Upper lobe of left lung (tissue), 6 donors: ENCODE data around the gene PPP6R1. TPM values are rescaled to one million over a fixed set of nuclear protein-coding genes. Genes with fewer than 3 reads are reported as not detected.

Experiments
- ATAC-seq, 2 donors: fragments of 200-7000 bp; cut with Tn5 transposase; one replicate each; pipeline ENCODE4 v1.9.1; 2022; ENCODE audit warnings: mild to moderate bottlenecking in 2 of 2, moderate library complexity in 2 of 2; ENCODE audit not compliant: low FRiP score in 2 of 2
- DNase-seq, 2 donors: peaks; one replicate each; pipeline ENCODE4 v3.0.0-alpha.2; 2019 to 2020
- H3K27ac ChIP-seq, 4 donors: fragments of 200-600 bp; sonication (generic); one replicate each; pipeline ENCODE4 v1.5.1; 2016 to 2019
- H3K27me3 ChIP-seq, 4 donors: fragments of 200-600 bp; sonication (generic); one replicate each; pipeline ENCODE4 v1.5.1; 2017 to 2019
- H3K36me3 ChIP-seq, 4 donors: fragments of 200-600 bp; sonication (generic); one replicate each; pipeline ENCODE4 v1.5.1; 2016 to 2019
- H3K4me1 ChIP-seq, 4 donors: fragments of 200-600 bp; sonication (generic); one replicate each; pipeline ENCODE4 v1.5.1; 2018 to 2019
- H3K4me3 ChIP-seq, 4 donors: fragments of 200-600 bp; sonication (generic); one replicate each; pipeline ENCODE4 v1.5.1; 2017 to 2019; ENCODE audit warnings: mild to moderate bottlenecking in 2 of 4, moderate library complexity in 1 of 4
- H3K9me3 ChIP-seq, 4 donors: fragments of 200-600 bp; sonication (generic); one replicate each; pipeline ENCODE4 v1.5.1; 2018 to 2019
- CTCF ChIP-seq, 6 experiments: fragments of 450-650 bp in 4 of 6; fragments of 200-600 bp in 2 of 6; sonication (generic) in 2 of 6; IDR thresholded peaks; one replicate each; pipeline ENCODE4 v1.5.1; 2016 to 2019; ENCODE audit warnings: antibody characterized with exemption in 6 of 6
- EP300 ChIP-seq, 4 donors: sonication (generic); formaldehyde crosslinking; IDR thresholded peaks; one replicate each; pipeline ENCODE4 v1.5.1; 2017; ENCODE audit warnings: antibody characterized with exemption in 4 of 4, control low read depth in 2 of 4
- POLR2A ChIP-seq, 4 donors: fragments of 450-650 bp; IDR thresholded peaks; one replicate each; pipeline ENCODE4 v1.5.1; 2016 to 2017; ENCODE audit warnings: antibody characterized with exemption in 4 of 4, mild to moderate bottlenecking in 2 of 4
- POLR2AphosphoS5 ChIP-seq, 2 donors: sonication (generic); formaldehyde crosslinking; IDR thresholded peaks; one replicate each; pipeline ENCODE4 v1.5.1; 2017; ENCODE audit warnings: antibody characterized with exemption in 2 of 2
- WGBS, 2 donors: methylation state at CpG; one replicate each; pipeline ENCODE4 v1.1.5; 2017 to 2018; 5-methylcytosine and 5-hydroxymethylcytosine counted together
- total RNA-seq, 6 donors: library from RNA; depleted of rRNA in 4 of 6; stranded (reverse); fragments of >200 nt in 4 of 6; gene quantifications; one replicate each; pipeline versions ENCODE4 v1.1.0 to v1.2.1, GENCODE V29; 2016 to 2021
- donor health status: DM: no; HTN: no; CAD: no; lungs with moderate emphysema.
- donor health status: DM: no; HTN: yes; CAD: no; lungs with severe emphysema.

The PPP6R1 gene
- total RNA-seq, 6 donors from 2014 or later, result 49.0 to 104 (median 76.7) TPM

GRCh38 chr19:55244004-55244680 lies 14.7 kb downstream of the PPP6R1 start:
- 92% methylated on average over 11 to 12 of the region's 12 CpGs for WGBS, 2 donors
- Histone ChIP-seq H3K4me3 (no peak overlapping the region), H3K36me3 (peaks cover 38 to 81% (median 79%) of the 10 kb centered on the region in 4 donors), H3K27ac (no peak overlapping the region), H3K4me1 (peaks cover 0 to 24% (median 12%) of the 10 kb centered on the region in 4 donors), H3K9me3 (no peaks in the 10 kb centered on the region), H3K27me3 (no peaks in the 10 kb centered on the region)
- ATAC-seq, result no peak
- DNase-seq, result peak in 1 of 2 donors; percentile 39
- TF ChIP-seq POLR2AphosphoS5 (IDR thresholded peaks at IDR 0.05) (no peak), CTCF (IDR thresholded peaks at IDR 0.05) (no peak), POLR2A (IDR thresholded peaks at IDR 0.05) (no peak), EP300 (IDR thresholded peaks at IDR 0.05) (no peak)

GRCh38 chr19:55242517-55242916 lies 16.3 kb downstream of the PPP6R1 start:
- H3K27me3 ChIP-seq, result no peaks in the 10 kb centered on the region
- no peaks in the 10 kb centered on the region for H3K9me3 ChIP-seq
- no peak overlapping the region for H3K27ac ChIP-seq
- peaks cover 0 to 8% (median 3%) of the 10 kb centered on the region in 4 donors for H3K4me1 ChIP-seq
- H3K36me3 ChIP-seq, result peaks cover 42 to 97% (median 96%) of the 10 kb centered on the region in 4 donors
- ATAC-seq (no peak), DNase-seq (no peak)
- no peak overlapping the region for H3K4me3 ChIP-seq
- no peak for TF ChIP-seq POLR2AphosphoS5 (IDR thresholded peaks at IDR 0.05)
- no peak for TF ChIP-seq POLR2A (IDR thresholded peaks at IDR 0.05)
- TF ChIP-seq EP300 (IDR thresholded peaks at IDR 0.05), result no peak
- no peak for TF ChIP-seq CTCF (IDR thresholded peaks at IDR 0.05)
- WGBS, 2 donors, result 90 to 93% methylated on average over 7 of the region's 7 CpGs

DNA sequence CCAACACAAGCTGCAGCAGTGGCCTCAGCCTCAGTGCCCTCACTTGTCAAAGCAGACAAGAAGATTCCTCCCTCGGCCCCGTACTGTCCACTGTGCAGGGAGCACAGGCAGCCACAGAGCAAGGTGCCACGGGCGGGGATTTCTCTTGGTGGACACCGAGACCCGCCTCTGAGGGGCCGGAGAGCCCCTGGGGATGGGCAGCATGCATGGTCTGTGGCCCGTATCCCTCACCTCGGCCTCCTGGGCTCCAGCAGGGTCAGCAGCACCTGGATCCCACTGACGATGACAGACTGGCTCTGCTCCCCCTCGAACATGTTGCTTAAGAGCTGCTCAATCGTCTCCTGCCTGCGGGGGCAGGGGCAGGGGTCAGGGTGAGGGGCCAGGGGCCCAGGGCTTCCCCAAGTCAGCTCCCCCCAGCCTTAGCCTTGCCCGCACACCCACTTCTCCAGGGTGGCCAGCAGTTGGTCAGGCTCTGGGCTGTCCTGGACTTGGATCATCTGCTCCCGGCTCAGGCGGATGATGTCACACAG lies 16.8 kb downstream of the PPP6R1 start:
- Histone ChIP-seq H3K4me3 (no peak overlapping the region), H3K27ac (no peak overlapping the region), H3K36me3 (peaks cover 47 to 100% (median 98%) of the 10 kb centered on the region in 4 donors), H3K27me3 (no peaks in the 10 kb centered on the region), H3K9me3 (no peaks in the 10 kb centered on the region), H3K4me1 (peaks cover 0 to 3% (median 0%) of the 10 kb centered on the region in 4 donors)
- no peak for TF ChIP-seq POLR2A (IDR thresholded peaks at IDR 0.05)
- no peak for TF ChIP-seq POLR2AphosphoS5 (IDR thresholded peaks at IDR 0.05)
- no peak for TF ChIP-seq EP300 (IDR thresholded peaks at IDR 0.05)
- TF ChIP-seq CTCF (IDR thresholded peaks at IDR 0.05), result no peak
- DNase-seq (peak in 1 of 2 donors; percentile 46), ATAC-seq (no peak)
- 84 to 94% methylated on average over 3 to 16 of the region's 16 CpGs for WGBS, 2 donors

GRCh38 chr19:55241143-55241934 lies 17.5 kb downstream of the PPP6R1 start:
- DNase-seq (peak in 1 of 2 donors; percentile 66), ATAC-seq (no peak)
- Histone ChIP-seq H3K4me3 (no peak overlapping the region), H3K4me1 (no peaks in the 10 kb centered on the region), H3K36me3 (peaks cover 54 to 100% (median 98%) of the 10 kb centered on the region in 4 donors), H3K27me3 (no peaks in the 10 kb centered on the region), H3K9me3 (no peaks in the 10 kb centered on the region), H3K27ac (no peak overlapping the region)
- WGBS, 2 donors, result 87 to 95% methylated on average over 9 to 29 of the region's 37 CpGs
- TF ChIP-seq POLR2AphosphoS5 (IDR thresholded peaks at IDR 0.05) (no peak), POLR2A (IDR thresholded peaks at IDR 0.05) (no peak), EP300 (IDR thresholded peaks at IDR 0.05) (no peak)

DNA sequence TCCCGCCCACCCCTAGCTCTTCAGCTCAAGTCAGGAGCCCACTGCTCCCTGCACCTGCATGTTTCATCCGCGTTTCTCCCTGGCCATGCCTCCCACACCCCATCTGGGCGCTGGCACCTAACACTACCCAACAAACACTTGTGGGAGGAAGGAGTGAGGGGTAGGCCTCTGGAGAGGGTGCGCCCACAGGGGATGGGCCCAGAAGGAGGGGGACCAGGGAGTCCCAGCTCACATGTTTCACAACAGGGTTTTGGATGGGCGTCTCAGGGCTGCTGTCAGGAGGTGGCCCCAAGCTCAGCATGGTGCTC lies 18.1 kb downstream of the PPP6R1 start:
- no peak for TF ChIP-seq EP300 (IDR thresholded peaks at IDR 0.05)
- no peak for TF ChIP-seq POLR2AphosphoS5 (IDR thresholded peaks at IDR 0.05)
- TF ChIP-seq CTCF (IDR thresholded peaks at IDR 0.05), result no peak
- TF ChIP-seq POLR2A (IDR thresholded peaks at IDR 0.05), result no peak
- H3K9me3 ChIP-seq, result no peaks in the 10 kb centered on the region
- H3K27ac ChIP-seq, result no peak overlapping the region
- H3K4me3 ChIP-seq, result no peak overlapping the region
- no peak for DNase-seq
- no peak for ATAC-seq
- WGBS, 2 donors, result 89 to 94% methylated on average over 5 to 6 of the region's 6 CpGs
- peaks cover 57 to 100% (median 97%) of the 10 kb centered on the region in 4 donors for H3K36me3 ChIP-seq
- H3K4me1 ChIP-seq, result no peaks in the 10 kb centered on the region
- no peaks in the 10 kb centered on the region for H3K27me3 ChIP-seq
